Lower leg skin (tissue), 4 donors: ENCODE results near the gene PLSCR2. TPM values are rescaled to one million over a fixed set of nuclear protein-coding genes. Genes with fewer than 3 reads are reported as not detected.
"Not testable (repeated sequence)": the region's sequence is repeated elsewhere in the genome, so short reads cannot be mapped to it uniquely, and the experiment has no call there.

Experiments used
- DNase-seq, 2 donors: peaks; one replicate each; pipeline ENCODE4 v3.0.0-alpha.2; 2019; ENCODE audit warnings: low spot score in 2 of 2
- H3K4me3 ChIP-seq: fragments of 200-600 bp; sonication (generic); 2 replicates; pipeline ENCODE4 v1.5.1; 2017; ENCODE audit warnings: mild to moderate bottlenecking, low read depth; ENCODE audit not compliant: poor library complexity, severe bottlenecking
- CTCF ChIP-seq, 3 donors: fragments of 450-650 bp; IDR thresholded peaks; one replicate each; pipeline ENCODE4 v1.5.1; 2016; ENCODE audit warnings: antibody characterized with exemption in 3 of 3, mild to moderate bottlenecking in 3 of 3, moderate library complexity in 2 of 3
- POLR2A ChIP-seq, 2 donors: fragments of 450-650 bp; IDR thresholded peaks; one replicate each; pipeline ENCODE4 v1.6.1; 2016 to 2017; ENCODE audit warnings: antibody characterized with exemption in 2 of 2, mild to moderate bottlenecking in 1 of 2, moderate library complexity in 1 of 2
- WGBS, 2 donors: methylation state at CpG; one replicate each; pipeline ENCODE4 v1.1.5; 2018; 5-methylcytosine and 5-hydroxymethylcytosine counted together
- intact Hi-C: fragments of 100-400 bp; cut with DNase I; formaldehyde crosslinking; loops from one replicate; pipeline ENCODE4 v1.15.0; 2023; ENCODE audit warnings: low total_unique reads
- total RNA-seq, 4 donors: library from RNA; depleted of rRNA; stranded (reverse); fragments of >200 nt; gene quantifications; one replicate each; pipeline ENCODE4 v1.1.0, GENCODE V29; 2016

PLSCR2 gene
- total RNA-seq, 4 donors from 2014 or later = not detected

GRCh38 chr3:146493761-146494160 is 24.4 kb upstream of the PLSCR2 start:
- WGBS, 2 donors = 80 to 91% methylated on average over 2 of the region's 2 CpGs
- H3K4me3 ChIP-seq = no peak overlapping the region
- TF ChIP-seq POLR2A (IDR thresholded peaks at IDR 0.05) (no peak), CTCF (IDR thresholded peaks at IDR 0.05) (no peak)
- no peak for DNase-seq
- intact Hi-C loops = no loop called here

- TF ChIP-seq POLR2A (IDR thresholded peaks at IDR 0.05) (no peak), CTCF (IDR thresholded peaks at IDR 0.05) (no peak)
- WGBS, 2 donors = 54 to 64% methylated on average over 2 of the region's 2 CpGs
- no peak for DNase-seq
- H3K4me3 ChIP-seq = no peak overlapping the region
- intact Hi-C loops = no loop called here
Measured at GRCh38 chr3:146493221-146493620, 23.9 kb upstream of the PLSCR2 start.

GRCh38 chr3:146491303-146491702 is 21.9 kb upstream of the PLSCR2 start:
- 48 to 67% methylated on average over 2 of the region's 2 CpGs for WGBS, 2 donors
- TF ChIP-seq CTCF (IDR thresholded peaks at IDR 0.05) (no peak), POLR2A (IDR thresholded peaks at IDR 0.05) (no peak)
- DNase-seq = no peak
- no peak overlapping the region for H3K4me3 ChIP-seq
- intact Hi-C loops = no loop called here

- intact Hi-C loops = no loop called here
- H3K4me3 ChIP-seq = no peak overlapping the region
- no peak for DNase-seq
- TF ChIP-seq POLR2A (IDR thresholded peaks at IDR 0.05) (no peak), CTCF (IDR thresholded peaks at IDR 0.05) (no peak)
Measured at GRCh38 chr3:146485297-146485696, 15.9 kb upstream of the PLSCR2 start.

- H3K4me3 ChIP-seq = no peak overlapping the region
- 87 to 88% methylated on average over 5 to 6 of the region's 6 CpGs for WGBS, 2 donors
- TF ChIP-seq POLR2A (IDR thresholded peaks at IDR 0.05) = no peak
- intact Hi-C loops = no loop called here
- DNase-seq = no peak
Measured at GRCh38 chr3:146476094-146476740, 6.9 kb upstream of the PLSCR2 start.

- WGBS, 2 donors = 77 to 81% methylated on average over 2 of the region's 2 CpGs
- DNase-seq, intact Hi-C loops, H3K4me3 ChIP-seq: not testable (repeated sequence)
Measured at GRCh38 chr3:146474976-146475375, 5.6 kb upstream of the PLSCR2 start.

GRCh38 chr3:146473726-146474125 is 4.4 kb upstream of the PLSCR2 start:
- no peak overlapping the region for H3K4me3 ChIP-seq
- no peak for TF ChIP-seq POLR2A (IDR thresholded peaks at IDR 0.05)
- no peak for TF ChIP-seq CTCF (IDR thresholded peaks at IDR 0.05)
- intact Hi-C loops = no loop called here
- WGBS, 2 donors = 64 to 89% methylated on average over 2 of the region's 2 CpGs
- DNase-seq = no peak
